Muscle of leg (tissue), 11 donors: ENCODE data around the gene KDM1A. TPM values are rescaled to one million over a fixed set of nuclear protein-coding genes. Genes with fewer than 3 reads are reported as not detected.

Source experiments
- DNase-seq: peaks from one replicate; pipeline ENCODE4 v3.0.0; 2013
- H3K27ac ChIP-seq: one replicate; pipeline ENCODE4 v1.5.1; 2013; ENCODE audit warnings: mild to moderate bottlenecking, low read length, control low read depth
- H3K27me3 ChIP-seq: one replicate; pipeline ENCODE4 v1.6.1; 2013; ENCODE audit warnings: low read length; ENCODE audit not compliant: control insufficient read depth, insufficient read depth
- H3K36me3 ChIP-seq: one replicate; pipeline ENCODE4 v1.6.1; 2013; ENCODE audit warnings: low read length; ENCODE audit not compliant: control insufficient read depth, insufficient read depth
- H3K4me1 ChIP-seq: one replicate; pipeline ENCODE4 v1.6.1; 2013; ENCODE audit warnings: low read length; ENCODE audit not compliant: control insufficient read depth, insufficient read depth
- H3K4me3 ChIP-seq: one replicate; pipeline ENCODE4 v1.5.1; 2013; ENCODE audit warnings: low read length, control low read depth
- H3K9me3 ChIP-seq: replicated peaks from 2 replicates; pipeline ENCODE4 v1.6.1; 2013; ENCODE audit warnings: low read depth, low read length; ENCODE audit not compliant: control insufficient read depth
- WGBS: methylation state at CpG from one replicate; pipeline ENCODE4 v1.1.5; 2013; ENCODE audit warnings: missing lambda C conversion rate; ENCODE audit not compliant: insufficient coverage; 5-methylcytosine and 5-hydroxymethylcytosine counted together
- polyA plus RNA-seq, 8 donors: library from polyadenylated mRNA; unstranded; fragments of 120-200 nt; gene quantifications; one replicate each; pipeline versions ENCODE4 v1.2.1 to v1.2.3, GENCODE V29; 2013; ENCODE audit warnings: inconsistent platforms in 1 of 8, low replicate concordance in 1 of 8; ENCODE audit not compliant: insufficient read length in 8 of 8, insufficient read depth in 1 of 8
- total RNA-seq: library from RNA; stranded (reverse); fragments of 120-200 nt; gene quantifications from one replicate; pipeline ENCODE4 v1.2.4, GENCODE V29; 2013

The KDM1A gene
- total and polyA plus RNA-seq, 9 donors: 67.4 to 87.2 (median 74.3) TPM

GRCh38 chr1:23062271-23062670 lies 43.0 kb downstream of the KDM1A start:
- no peaks in the 10 kb centered on the region for H3K4me1 ChIP-seq
- DNase-seq: no peak
- H3K27ac ChIP-seq: no peak overlapping the region
- no peaks in the 10 kb centered on the region for H3K27me3 ChIP-seq
- H3K9me3 ChIP-seq: no peaks in the 10 kb centered on the region
- WGBS: no CpG with 5 or more reads among the region's 2 CpGs
- H3K36me3 ChIP-seq: peaks cover 45% of the 10 kb centered on the region
- H3K4me3 ChIP-seq: no peak overlapping the region

GRCh38 chr1:23065385-23065784 lies 46.1 kb downstream of the KDM1A start:
- WGBS: no CpG with 5 or more reads among the region's 2 CpGs
- Histone ChIP-seq H3K4me3 (no peak overlapping the region), H3K27ac (no peak overlapping the region), H3K36me3 (peaks cover 53% of the 10 kb centered on the region), H3K9me3 (no peaks in the 10 kb centered on the region), H3K27me3 (no peaks in the 10 kb centered on the region), H3K4me1 (no peaks in the 10 kb centered on the region)
- DNase-seq: no peak

- no peaks in the 10 kb centered on the region for H3K4me1 ChIP-seq
- no peak overlapping the region for H3K27ac ChIP-seq
- no peak for DNase-seq
- H3K9me3 ChIP-seq: no peaks in the 10 kb centered on the region
- WGBS: no CpG with 5 or more reads among the region's 2 CpGs
- H3K36me3 ChIP-seq: peaks cover 50% of the 10 kb centered on the region
- no peaks in the 10 kb centered on the region for H3K27me3 ChIP-seq
- H3K4me3 ChIP-seq: no peak overlapping the region
These were observed 46.8 kb downstream of the KDM1A start for GRCh38 chr1:23066075-23066474.

- Histone ChIP-seq H3K27ac (no peak overlapping the region), H3K36me3 (peaks cover 60% of the 10 kb centered on the region), H3K4me1 (no peaks in the 10 kb centered on the region), H3K9me3 (no peaks in the 10 kb centered on the region), H3K4me3 (no peak overlapping the region), H3K27me3 (no peaks in the 10 kb centered on the region)
- no peak for DNase-seq
- WGBS: no CpG with 5 or more reads among the region's 2 CpGs
These were observed 49.9 kb downstream of the KDM1A start for GRCh38 chr1:23069149-23069548.

- no CpG with 5 or more reads among the region's 4 CpGs for WGBS
- Histone ChIP-seq H3K36me3 (peaks cover 57% of the 10 kb centered on the region), H3K27me3 (no peaks in the 10 kb centered on the region), H3K4me3 (no peak overlapping the region), H3K4me1 (no peaks in the 10 kb centered on the region), H3K9me3 (no peaks in the 10 kb centered on the region), H3K27ac (no peak overlapping the region)
- DNase-seq: no peak
These were observed 50.4 kb downstream of the KDM1A start for GRCh38 chr1:23069675-23070074.

- Histone ChIP-seq H3K36me3 (peaks cover 60% of the 10 kb centered on the region), H3K27ac (no peak overlapping the region), H3K4me3 (no peak overlapping the region), H3K27me3 (no peaks in the 10 kb centered on the region), H3K9me3 (no peaks in the 10 kb centered on the region), H3K4me1 (no peaks in the 10 kb centered on the region)
- DNase-seq: no peak
These were observed 54.7 kb downstream of the KDM1A start for GRCh38 chr1:23074012-23074411.

- H3K27me3 ChIP-seq: no peaks in the 10 kb centered on the region
- H3K9me3 ChIP-seq: no peaks in the 10 kb centered on the region
- no peaks in the 10 kb centered on the region for H3K4me1 ChIP-seq
- no peak overlapping the region for H3K4me3 ChIP-seq
- 82% methylated on average over 5 of the region's 6 CpGs for WGBS
- peaks cover 70% of the 10 kb centered on the region for H3K36me3 ChIP-seq
- H3K27ac ChIP-seq: no peak overlapping the region
- no peak for DNase-seq
These were observed 59.8 kb downstream of the KDM1A start for GRCh38 chr1:23079025-23079424.

- Histone ChIP-seq H3K4me1 (no peaks in the 10 kb centered on the region), H3K27ac (no peak overlapping the region), H3K27me3 (no peaks in the 10 kb centered on the region), H3K9me3 (no peaks in the 10 kb centered on the region), H3K4me3 (no peak overlapping the region), H3K36me3 (peaks cover 89% of the 10 kb centered on the region)
- WGBS: 67% methylated on average over 1 of the region's 3 CpGs
- DNase-seq: no peak
These were observed 61.6 kb downstream of the KDM1A start for GRCh38 chr1:23080885-23081284.

- H3K36me3 ChIP-seq: peaks cover 94% of the 10 kb centered on the region
- H3K27ac ChIP-seq: no peak overlapping the region
- WGBS: 77% methylated on average over 2 of the region's 3 CpGs
- H3K4me3 ChIP-seq: no peak overlapping the region
- no peak for DNase-seq
- H3K9me3 ChIP-seq: no peaks in the 10 kb centered on the region
- no peaks in the 10 kb centered on the region for H3K27me3 ChIP-seq
- H3K4me1 ChIP-seq: no peaks in the 10 kb centered on the region
These were observed 62.1 kb downstream of the KDM1A start for GRCh38 chr1:23081376-23081775.

- WGBS: 66% methylated on average over 5 of the region's 5 CpGs
- DNase-seq: no peak
- no peak overlapping the region for H3K27ac ChIP-seq
These were observed 64.6 kb downstream of the KDM1A start for GRCh38 chr1:23083714-23084480.

GRCh38 chr1:23084880-23085279 lies 65.6 kb downstream of the KDM1A start:
- H3K36me3 ChIP-seq: peaks cover 93% of the 10 kb centered on the region
- H3K4me1 ChIP-seq: peaks cover 3% of the 10 kb centered on the region
- WGBS: 94% methylated on average over 8 of the region's 8 CpGs
- H3K27ac ChIP-seq: no peak overlapping the region
- no peak overlapping the region for H3K4me3 ChIP-seq
- DNase-seq: no peak
- no peaks in the 10 kb centered on the region for H3K27me3 ChIP-seq
- H3K9me3 ChIP-seq: no peaks in the 10 kb centered on the region

More at GRCh38 chr1:23083714-23084480, 64.6 kb downstream of the KDM1A start:
- no peak overlapping the region for H3K4me3 ChIP-seq
- peaks cover 98% of the 10 kb centered on the region for H3K36me3 ChIP-seq
- peaks cover 3% of the 10 kb centered on the region for H3K4me1 ChIP-seq
- no peaks in the 10 kb centered on the region for H3K9me3 ChIP-seq
- H3K27me3 ChIP-seq: no peaks in the 10 kb centered on the region
